ENCODE results near the gene UBE2C.

DNA sequence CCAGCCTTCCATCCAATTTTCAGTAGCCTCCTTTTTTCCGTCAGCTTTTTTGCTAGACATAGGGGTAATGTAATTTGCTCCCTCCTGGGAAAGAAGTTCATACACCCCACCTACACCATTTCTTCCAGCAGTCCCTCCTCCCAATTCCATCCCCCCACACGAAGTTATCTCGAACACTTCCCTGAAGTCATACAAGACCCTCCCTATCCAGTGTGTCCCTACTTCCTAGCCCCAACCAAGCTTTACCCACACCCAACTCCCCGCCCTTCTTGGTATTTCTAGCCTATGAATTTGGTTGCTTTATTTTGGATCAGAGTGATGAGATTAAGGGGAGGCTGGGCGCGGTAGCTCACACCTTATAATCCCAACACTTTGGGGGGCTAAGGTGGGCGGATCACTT lies 1.0 kb downstream of the UBE2C start:
- TF ChIP-seq, protein P1, sequence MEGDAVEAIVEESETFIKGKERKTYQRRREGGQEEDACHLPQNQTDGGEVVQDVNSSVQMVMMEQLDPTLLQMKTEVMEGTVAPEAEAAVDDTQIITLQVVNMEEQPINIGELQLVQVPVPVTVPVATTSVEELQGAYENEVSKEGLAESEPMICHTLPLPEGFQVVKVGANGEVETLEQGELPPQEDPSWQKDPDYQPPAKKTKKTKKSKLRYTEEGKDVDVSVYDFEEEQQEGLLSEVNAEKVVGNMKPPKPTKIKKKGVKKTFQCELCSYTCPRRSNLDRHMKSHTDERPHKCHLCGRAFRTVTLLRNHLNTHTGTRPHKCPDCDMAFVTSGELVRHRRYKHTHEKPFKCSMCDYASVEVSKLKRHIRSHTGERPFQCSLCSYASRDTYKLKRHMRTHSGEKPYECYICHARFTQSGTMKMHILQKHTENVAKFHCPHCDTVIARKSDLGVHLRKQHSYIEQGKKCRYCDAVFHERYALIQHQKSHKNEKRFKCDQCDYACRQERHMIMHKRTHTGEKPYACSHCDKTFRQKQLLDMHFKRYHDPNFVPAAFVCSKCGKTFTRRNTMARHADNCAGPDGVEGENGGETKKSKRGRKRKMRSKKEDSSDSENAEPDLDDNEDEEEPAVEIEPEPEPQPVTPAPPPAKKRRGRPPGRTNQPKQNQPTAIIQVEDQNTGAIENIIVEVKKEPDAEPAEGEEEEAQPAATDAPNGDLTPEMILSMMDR (IDR thresholded peaks at IDR 0.05; ENCODE audit: insufficient read depth, low read length) = no peak
- TF ChIP-seq GABPA (IDR thresholded peaks at IDR 0.05; ENCODE audit: low read depth) (no peak), SPI1 (IDR thresholded peaks at IDR 0.05; ENCODE audit: borderline replicate concordance, low read depth) (no peak)
- TF ChIP-seq, protein P2, sequence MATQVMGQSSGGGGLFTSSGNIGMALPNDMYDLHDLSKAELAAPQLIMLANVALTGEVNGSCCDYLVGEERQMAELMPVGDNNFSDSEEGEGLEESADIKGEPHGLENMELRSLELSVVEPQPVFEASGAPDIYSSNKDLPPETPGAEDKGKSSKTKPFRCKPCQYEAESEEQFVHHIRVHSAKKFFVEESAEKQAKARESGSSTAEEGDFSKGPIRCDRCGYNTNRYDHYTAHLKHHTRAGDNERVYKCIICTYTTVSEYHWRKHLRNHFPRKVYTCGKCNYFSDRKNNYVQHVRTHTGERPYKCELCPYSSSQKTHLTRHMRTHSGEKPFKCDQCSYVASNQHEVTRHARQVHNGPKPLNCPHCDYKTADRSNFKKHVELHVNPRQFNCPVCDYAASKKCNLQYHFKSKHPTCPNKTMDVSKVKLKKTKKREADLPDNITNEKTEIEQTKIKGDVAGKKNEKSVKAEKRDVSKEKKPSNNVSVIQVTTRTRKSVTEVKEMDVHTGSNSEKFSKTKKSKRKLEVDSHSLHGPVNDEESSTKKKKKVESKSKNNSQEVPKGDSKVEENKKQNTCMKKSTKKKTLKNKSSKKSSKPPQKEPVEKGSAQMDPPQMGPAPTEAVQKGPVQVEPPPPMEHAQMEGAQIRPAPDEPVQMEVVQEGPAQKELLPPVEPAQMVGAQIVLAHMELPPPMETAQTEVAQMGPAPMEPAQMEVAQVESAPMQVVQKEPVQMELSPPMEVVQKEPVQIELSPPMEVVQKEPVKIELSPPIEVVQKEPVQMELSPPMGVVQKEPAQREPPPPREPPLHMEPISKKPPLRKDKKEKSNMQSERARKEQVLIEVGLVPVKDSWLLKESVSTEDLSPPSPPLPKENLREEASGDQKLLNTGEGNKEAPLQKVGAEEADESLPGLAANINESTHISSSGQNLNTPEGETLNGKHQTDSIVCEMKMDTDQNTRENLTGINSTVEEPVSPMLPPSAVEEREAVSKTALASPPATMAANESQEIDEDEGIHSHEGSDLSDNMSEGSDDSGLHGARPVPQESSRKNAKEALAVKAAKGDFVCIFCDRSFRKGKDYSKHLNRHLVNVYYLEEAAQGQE (IDR thresholded peaks at IDR 0.05; ENCODE audit: insufficient replicate concordance, low read depth) = no peak

Measured in HL-60 (cell line).